ENCODE data around the gene SLC44A5. TPM values are rescaled to one million over a fixed set of nuclear protein-coding genes. Genes with fewer than 3 reads are reported as not detected.

The SLC44A5 gene
- total RNA-seq, 1 donor from 2014 or later: 15.4 TPM

DNA sequence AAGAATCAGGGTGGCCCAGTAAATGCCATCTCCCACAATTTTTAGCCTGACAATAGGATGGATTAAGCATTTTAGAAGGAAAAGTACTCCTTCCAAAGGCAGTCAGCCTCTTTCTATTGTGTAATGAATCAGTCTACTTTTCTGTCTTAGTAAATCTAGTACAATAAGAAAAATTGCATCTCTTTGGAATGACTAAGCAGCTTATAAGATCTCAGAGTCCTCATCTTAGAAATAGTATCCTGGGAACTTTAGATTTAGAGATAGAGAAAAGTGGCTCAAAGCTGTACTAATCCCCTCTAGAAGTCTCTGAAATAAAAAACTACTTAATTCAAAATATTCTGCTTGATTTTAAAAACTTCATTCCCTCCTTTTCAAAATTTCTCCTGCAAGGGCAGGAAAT lies 81.4 kb downstream of the SLC44A5 start:
- H3K4me3 Mint-ChIP-seq (ENCODE audit: unreplicated experiment): no peak overlapping the region
- TF ChIP-seq, protein P1, sequence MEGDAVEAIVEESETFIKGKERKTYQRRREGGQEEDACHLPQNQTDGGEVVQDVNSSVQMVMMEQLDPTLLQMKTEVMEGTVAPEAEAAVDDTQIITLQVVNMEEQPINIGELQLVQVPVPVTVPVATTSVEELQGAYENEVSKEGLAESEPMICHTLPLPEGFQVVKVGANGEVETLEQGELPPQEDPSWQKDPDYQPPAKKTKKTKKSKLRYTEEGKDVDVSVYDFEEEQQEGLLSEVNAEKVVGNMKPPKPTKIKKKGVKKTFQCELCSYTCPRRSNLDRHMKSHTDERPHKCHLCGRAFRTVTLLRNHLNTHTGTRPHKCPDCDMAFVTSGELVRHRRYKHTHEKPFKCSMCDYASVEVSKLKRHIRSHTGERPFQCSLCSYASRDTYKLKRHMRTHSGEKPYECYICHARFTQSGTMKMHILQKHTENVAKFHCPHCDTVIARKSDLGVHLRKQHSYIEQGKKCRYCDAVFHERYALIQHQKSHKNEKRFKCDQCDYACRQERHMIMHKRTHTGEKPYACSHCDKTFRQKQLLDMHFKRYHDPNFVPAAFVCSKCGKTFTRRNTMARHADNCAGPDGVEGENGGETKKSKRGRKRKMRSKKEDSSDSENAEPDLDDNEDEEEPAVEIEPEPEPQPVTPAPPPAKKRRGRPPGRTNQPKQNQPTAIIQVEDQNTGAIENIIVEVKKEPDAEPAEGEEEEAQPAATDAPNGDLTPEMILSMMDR (IDR thresholded peaks at IDR 0.05; ENCODE audit: partially characterized antibody, unreplicated experiment): no peak
- H3K4me1 Mint-ChIP-seq (ENCODE audit: low read depth, unreplicated experiment): no peaks in the 10 kb centered on the region
- H3K36me3 Mint-ChIP-seq (ENCODE audit: unreplicated experiment): no peaks in the 10 kb centered on the region
- H3K27me3 Mint-ChIP-seq (ENCODE audit: unreplicated experiment): no peaks in the 10 kb centered on the region
- no peak overlapping the region for H3K27ac Mint-ChIP-seq (ENCODE audit: unreplicated experiment)
- DNase-seq: no peak
- H3K9me3 Mint-ChIP-seq (ENCODE audit: unreplicated experiment): no peaks in the 10 kb centered on the region

DNA sequence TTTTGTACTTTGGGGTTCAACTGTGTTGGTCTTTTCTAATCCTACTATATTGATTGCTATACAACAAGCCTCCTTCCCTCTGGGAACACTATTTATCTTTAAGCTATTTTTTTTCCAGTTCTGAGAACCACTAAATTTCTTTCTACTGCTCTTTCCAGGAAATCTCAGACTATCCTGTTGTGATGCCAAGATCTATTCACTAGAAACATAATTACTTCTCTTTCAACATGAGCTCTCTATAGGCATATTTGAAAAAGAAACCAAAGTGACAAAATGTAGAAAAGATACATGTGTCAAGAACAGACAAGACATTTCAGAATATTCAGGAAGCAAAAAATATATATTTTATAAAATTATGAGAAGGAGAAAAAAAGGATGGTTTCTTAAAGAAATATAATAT lies 82.9 kb downstream of the SLC44A5 start:
- TF ChIP-seq, protein P1 (IDR thresholded peaks at IDR 0.05; ENCODE audit: partially characterized antibody, unreplicated experiment): no peak
- no peak for DNase-seq
- H3K4me3 Mint-ChIP-seq (ENCODE audit: unreplicated experiment): no peak overlapping the region
- no peaks in the 10 kb centered on the region for H3K4me1 Mint-ChIP-seq (ENCODE audit: low read depth, unreplicated experiment)
- H3K27me3 Mint-ChIP-seq (ENCODE audit: unreplicated experiment): no peaks in the 10 kb centered on the region
- no peak overlapping the region for H3K27ac Mint-ChIP-seq (ENCODE audit: unreplicated experiment)
- H3K36me3 Mint-ChIP-seq (ENCODE audit: unreplicated experiment): no peaks in the 10 kb centered on the region
- H3K9me3 Mint-ChIP-seq (ENCODE audit: unreplicated experiment): no peaks in the 10 kb centered on the region

DNA sequence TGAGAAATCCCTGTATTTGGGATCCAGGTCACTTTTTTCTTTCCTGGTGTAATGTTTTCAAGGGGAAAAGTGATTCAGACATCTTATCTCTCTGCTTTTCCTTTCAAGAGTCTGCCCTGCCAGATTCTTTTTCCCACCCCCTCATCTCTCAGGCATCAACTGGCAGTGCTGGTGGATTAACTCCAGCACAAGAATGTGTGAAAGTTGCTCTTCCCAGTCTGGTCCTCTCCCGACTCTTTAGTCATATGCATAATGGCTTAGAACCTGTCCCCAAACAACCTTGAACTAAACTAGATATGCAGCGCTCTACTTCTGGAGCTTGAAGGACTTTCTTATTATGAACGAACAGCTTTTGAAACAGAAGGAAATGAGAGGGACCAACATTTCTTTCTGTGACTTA lies 88.5 kb downstream of the SLC44A5 start:
- TF ChIP-seq, protein P1 (IDR thresholded peaks at IDR 0.05; ENCODE audit: partially characterized antibody, unreplicated experiment): no peak
- DNase-seq: no peak
- Mint-ChIP-seq H3K4me1 (ENCODE audit: low read depth, unreplicated experiment) (peaks cover 2% of the 10 kb centered on the region), H3K9me3 (ENCODE audit: unreplicated experiment) (no peaks in the 10 kb centered on the region), H3K36me3 (ENCODE audit: unreplicated experiment) (no peaks in the 10 kb centered on the region), H3K27me3 (ENCODE audit: unreplicated experiment) (no peaks in the 10 kb centered on the region), H3K27ac (ENCODE audit: unreplicated experiment) (no peak overlapping the region), H3K4me3 (ENCODE audit: unreplicated experiment) (no peak overlapping the region)

DNA sequence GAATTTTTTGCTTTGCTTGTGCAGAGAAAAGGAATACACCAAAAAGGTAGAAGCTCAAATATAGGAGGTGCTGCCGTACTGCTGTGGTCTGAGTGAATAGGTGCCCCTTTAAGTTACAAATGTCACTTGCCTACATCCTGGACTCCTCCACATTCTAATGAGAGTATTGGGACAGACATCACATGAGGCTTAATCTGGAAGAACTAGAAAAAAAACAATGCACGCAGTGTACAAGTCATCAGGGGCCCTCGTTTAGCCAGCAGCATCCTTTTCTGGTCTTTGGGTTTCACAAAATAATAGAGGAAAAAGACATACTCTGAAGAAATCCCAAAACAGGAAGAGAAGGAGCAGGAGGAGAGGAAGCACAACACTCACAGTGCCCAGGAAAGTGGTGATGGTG lies 89.3 kb downstream of the SLC44A5 start:
- TF ChIP-seq, protein P1 (IDR thresholded peaks at IDR 0.05; ENCODE audit: partially characterized antibody, unreplicated experiment): no peak
- Mint-ChIP-seq H3K9me3 (ENCODE audit: unreplicated experiment) (no peaks in the 10 kb centered on the region), H3K27me3 (ENCODE audit: unreplicated experiment) (no peaks in the 10 kb centered on the region), H3K36me3 (ENCODE audit: unreplicated experiment) (no peaks in the 10 kb centered on the region), H3K27ac (ENCODE audit: unreplicated experiment) (no peak overlapping the region), H3K4me1 (ENCODE audit: low read depth, unreplicated experiment) (peaks cover 2% of the 10 kb centered on the region), H3K4me3 (ENCODE audit: unreplicated experiment) (no peak overlapping the region)
- DNase-seq: no peak

DNA sequence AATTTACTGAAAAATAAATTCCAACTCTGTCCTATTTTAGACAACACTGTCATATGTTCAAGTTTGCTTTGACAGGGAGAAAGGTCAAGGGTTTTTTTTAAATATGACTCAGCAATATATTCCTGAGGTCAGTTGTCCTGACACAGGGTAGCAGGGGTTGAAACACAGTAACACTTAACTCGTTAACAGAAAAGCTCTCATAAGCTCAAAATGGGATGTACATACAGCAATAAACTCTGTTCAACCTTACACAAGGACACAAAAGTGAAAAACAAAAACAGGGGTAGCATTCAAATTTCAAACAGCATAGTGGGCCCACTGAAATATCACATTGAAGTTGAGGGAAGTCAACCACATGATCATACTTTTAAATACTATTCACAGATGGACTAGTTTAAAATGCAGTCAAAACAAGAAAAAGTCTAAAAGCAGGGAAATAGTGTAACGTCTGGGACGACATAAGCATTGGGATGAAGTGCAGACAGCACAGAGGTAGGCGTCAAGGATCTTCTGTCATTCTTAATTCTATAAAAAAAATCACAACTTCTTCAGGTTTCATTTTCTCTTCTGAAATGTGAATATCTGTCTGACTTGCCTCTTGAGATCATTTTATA lies 89.9 kb downstream of the SLC44A5 start:
- Mint-ChIP-seq H3K36me3 (ENCODE audit: unreplicated experiment) (no peaks in the 10 kb centered on the region), H3K4me3 (ENCODE audit: unreplicated experiment) (no peak overlapping the region), H3K27me3 (ENCODE audit: unreplicated experiment) (no peaks in the 10 kb centered on the region), H3K9me3 (ENCODE audit: unreplicated experiment) (no peaks in the 10 kb centered on the region), H3K27ac (ENCODE audit: unreplicated experiment) (no peak overlapping the region), H3K4me1 (ENCODE audit: low read depth, unreplicated experiment) (peaks cover 2% of the 10 kb centered on the region)
- DNase-seq: no peak
- TF ChIP-seq, protein P1 (IDR thresholded peaks at IDR 0.05; ENCODE audit: partially characterized antibody, unreplicated experiment): no peak

Measured in glutamatergic neuron (in vitro differentiated cells).